HepG2 (cell line): ENCODE results near the gene ADORA2B. TPM values are rescaled to one million over a fixed set of nuclear protein-coding genes. Genes with fewer than 3 reads are reported as not detected.

Source experiments
- CBX1 ChIP-seq: IDR thresholded peaks from one replicate; pipeline ENCODE4 v1.6.1; 2016; ENCODE audit warnings: antibody characterized with exemption, low read depth
- CEBPG ChIP-seq: IDR thresholded peaks from 2 replicates; pipeline ENCODE4 v1.6.1; 2016
- CEBPZ ChIP-seq: IDR thresholded peaks from 2 replicates; pipeline ENCODE4 v1.6.1; 2012; ENCODE audit warnings: low read length, improper control_type of control experiment
- ETV6 ChIP-seq: sonication (generic); formaldehyde crosslinking; conservative IDR thresholded peaks from 2 replicates; pipeline ENCODE4 v1.4.0; 2020; ENCODE audit warnings: missing genetic modification reagents
- HHEX ChIP-seq: IDR thresholded peaks from 2 replicates; pipeline ENCODE4 v1.6.1; 2016; ENCODE audit warnings: control low read depth
- KAT2B ChIP-seq: fragments of 150-350 bp; IDR thresholded peaks from 2 replicates; pipeline ENCODE4 v1.6.1; 2014; ENCODE audit warnings: low read depth, low read length, borderline replicate concordance
- KMT2A ChIP-seq: sonication (generic); formaldehyde crosslinking; IDR thresholded peaks from 2 replicates; pipeline ENCODE4 v1.4.0; 2020; ENCODE audit warnings: missing genetic modification reagents
- MIXL1 ChIP-seq: IDR thresholded peaks from 2 replicates; pipeline ENCODE4 v1.6.1; 2016
- MYPOP ChIP-seq: sonication (generic); formaldehyde crosslinking; IDR thresholded peaks from 2 replicates; pipeline ENCODE4 v1.8.1; 2023; ENCODE audit warnings: mild to moderate bottlenecking, moderate library complexity, missing genetic modification reagents
- PCBP2 ChIP-seq: fragments of 200-400 bp; formaldehyde crosslinking; optimal IDR thresholded peaks from 2 replicates; pipeline ENCODE3; 2018; ENCODE audit warnings: low read length, low read depth; ENCODE audit not compliant: poor library complexity, severe bottlenecking
- POLR2AphosphoS2 ChIP-seq: IDR thresholded peaks from 2 replicates; pipeline ENCODE4 v1.6.1; 2011; ENCODE audit warnings: low read depth, low read length, improper control_type of control experiment
- POLR2G ChIP-seq: fragments of 200-400 bp; formaldehyde crosslinking; IDR thresholded peaks from 2 replicates; pipeline ENCODE4 v1.6.1; 2018; ENCODE audit warnings: mild to moderate bottlenecking, low read depth, low read length, moderate library complexity
- TFDP1 ChIP-seq: IDR thresholded peaks from 2 replicates; pipeline ENCODE4 v1.6.1; 2016; ENCODE audit warnings: missing compliant biosample characterization, missing genetic modification reagents, borderline replicate concordance
- ZHX1 ChIP-seq: sonication (generic); formaldehyde crosslinking; IDR thresholded peaks from 2 replicates; pipeline ENCODE4 v1.8.1; 2022; ENCODE audit warnings: low read depth, mild to moderate bottlenecking, missing genetic modification reagents
- ZKSCAN5 ChIP-seq: sonication (generic); formaldehyde crosslinking; IDR thresholded peaks from 2 replicates; pipeline ENCODE4 v1.5.1; 2020; ENCODE audit warnings: mild to moderate bottlenecking, missing genetic modification reagents
- ZMAT5 ChIP-seq: sonication (generic); formaldehyde crosslinking; IDR thresholded peaks from 2 replicates; pipeline ENCODE4 v1.5.0; 2020; ENCODE audit warnings: mild to moderate bottlenecking, low read depth, missing genetic modification reagents, borderline replicate concordance
- ZNF205 ChIP-seq: IDR thresholded peaks from 2 replicates; pipeline ENCODE4 v1.6.1; 2018; ENCODE audit warnings: missing biosample characterization, missing genetic modification reagents
- ZNF343 ChIP-seq: sonication (generic); formaldehyde crosslinking; IDR thresholded peaks from 2 replicates; pipeline ENCODE4 v1.4.0; 2020; ENCODE audit warnings: mild to moderate bottlenecking, missing genetic modification reagents
- ZNF639 ChIP-seq: conservative IDR thresholded peaks from 2 replicates; pipeline ENCODE4 v1.6.1; 2018; ENCODE audit warnings: missing genetic modification reagents
- ZSCAN22 ChIP-seq: sonication (generic); formaldehyde crosslinking; IDR thresholded peaks from 2 replicates; pipeline ENCODE4 v1.4.0; 2020; ENCODE audit warnings: mild to moderate bottlenecking, missing genetic modification reagents
- polyA plus RNA-seq, 8 experiments: library from polyadenylated mRNA; depleted of rRNA in 3 of 8; stranded (reverse) in 7 of 8; unstranded in 1 of 8; fragments of >200 nt; fragmentation: Illumina TruSeq in 4 of 8; extraction: Trizol in 4 of 8; gene quantifications; 2 replicates each; pipeline versions ENCODE4 v1.2.1 to v1.2.3, GENCODE V29; 2011 to 2016; ENCODE audit warnings: low read depth in 4 of 8, missing spikeins in 1 of 8, mixed read lengths in 1 of 8; ENCODE audit not compliant: insufficient read depth in 1 of 8
- total RNA-seq, 5 experiments: library from RNA; depleted of rRNA; stranded (reverse); fragments of >200 nt; fragmentation: Illumina TruSeq; extraction: Trizol; gene quantifications; 2 replicates each; pipeline ENCODE4 v1.2.3, GENCODE V29; 2016; ENCODE audit warnings: low read depth in 1 of 5

ADORA2B gene
- total and polyA plus RNA-seq, 2 of the 13 experiments (the other 11 are each of a cell fraction or from before 2014, with no cell fraction given): 10.4 to 20.0 TPM

GRCh38 chr17:15999141-15999973, 54.4 kb downstream of the ADORA2B start, which contains the start of the genes TTC19 and ZSWIM7 (continued):
- TF ChIP-seq ZMAT5: no peak
- TF ChIP-seq KAT2B: no peak
- TF ChIP-seq MYPOP (CRISPR knock-in tag): peak; percentile 95
- TF ChIP-seq ZNF205 (CRISPR knock-in tag): peak; percentile 76; the same call in 1 of the 2 replicates
- peak; percentile 95 for TF ChIP-seq TFDP1 (CRISPR knock-in tag)
- TF ChIP-seq ZSCAN22: no peak
- peak; percentile 100 for TF ChIP-seq ZHX1 (CRISPR knock-in tag)
- TF ChIP-seq CEBPG (CRISPR knock-in tag): peak; percentile 60; the same call in 1 of the 2 replicates
- TF ChIP-seq ZNF343 (CRISPR knock-in tag): no peak
- TF ChIP-seq CBX1: peak; percentile 90
- TF ChIP-seq CEBPZ: no peak
- no peak for TF ChIP-seq POLR2AphosphoS2
- TF ChIP-seq POLR2G: peak; percentile 94
- TF ChIP-seq ZKSCAN5 (CRISPR knock-in tag): no peak
- TF ChIP-seq ETV6 (CRISPR knock-in tag): 0 out of 2 replicates have a peak, but pooled peaks have one; percentile 61
- TF ChIP-seq ZNF639: peak; percentile 96
- TF ChIP-seq KMT2A (CRISPR knock-in tag): peak; percentile 90
- no peak for TF ChIP-seq PCBP2
- 0 out of 2 replicates have a peak, but pooled peaks have one; percentile 74 for TF ChIP-seq MIXL1 (CRISPR knock-in tag)
- no peak for TF ChIP-seq HHEX (CRISPR knock-in tag)
